Astrocyte of the hippocampus (primary cell): ENCODE results near the gene LRRC23.

Experiments
- DNase-seq: peaks from one replicate; pipeline ENCODE4 v3.0.0; 2011; ENCODE audit warnings: low read depth, low spot score

Gene LRRC23

GRCh38 chr12:6925540-6926279 is 21.1 kb downstream of the LRRC23 start:
- DNase-seq = peak; percentile 93

GRCh38 chr12:6927379-6928021 is 22.9 kb downstream of the LRRC23 start, which contains the start of gene ATN1:
Gene ATN1 (plus strand): TSS chr12:6927959. CDS start chr12:6934002, 6,043 bp downstream.
- peak; percentile 93 for DNase-seq

GRCh38 chr12:6928022-6928702 is 23.5 kb downstream of the LRRC23 start:
- DNase-seq = no peak

GRCh38 chr12:6928703-6929407 is 24.2 kb downstream of the LRRC23 start:
- DNase-seq = no peak

- no peak for DNase-seq
Observed at GRCh38 chr12:6929466-6930452, 25.1 kb downstream of the LRRC23 start.

GRCh38 chr12:6932766-6933165 is 28.1 kb downstream of the LRRC23 start:
- DNase-seq = no peak

- DNase-seq = peak; percentile 54
Observed at GRCh38 chr12:6934110-6934509, 29.5 kb downstream of the LRRC23 start.

- no peak for DNase-seq
Observed at GRCh38 chr12:6935371-6936193, 31.0 kb downstream of the LRRC23 start.

- DNase-seq = no peak
Observed at GRCh38 chr12:6936194-6936635, 31.6 kb downstream of the LRRC23 start.

GRCh38 chr12:6936636-6937480 is 32.2 kb downstream of the LRRC23 start:
- DNase-seq = no peak

GRCh38 chr12:6937481-6938352 is 33.1 kb downstream of the LRRC23 start:
- peak; percentile 98 for DNase-seq

GRCh38 chr12:6938353-6939190 is 34.0 kb downstream of the LRRC23 start:
- DNase-seq = no peak

- no peak for DNase-seq
Observed at GRCh38 chr12:6939191-6939540, 34.5 kb downstream of the LRRC23 start.

GRCh38 chr12:6941267-6941666 is 36.6 kb downstream of the LRRC23 start:
- DNase-seq = no peak

- DNase-seq = no peak
Observed at GRCh38 chr12:6941782-6942181, 37.2 kb downstream of the LRRC23 start.

- DNase-seq = peak; percentile 43
Observed at GRCh38 chr12:6942331-6942665, 37.7 kb downstream of the LRRC23 start.

- DNase-seq = peak; percentile 94
Observed at GRCh38 chr12:6943389-6943721, 38.7 kb downstream of the LRRC23 start.
